IMR-90 (cell line): ENCODE measurements around the gene INPP4A. TPM values are rescaled to one million over a fixed set of nuclear protein-coding genes. Genes with fewer than 3 reads are reported as not detected.

Experiments
- ATAC-seq: fragments of 200-7000 bp; cut with Tn5 transposase; 2 replicates; pipeline ENCODE4 v1.9.1; 2020; ENCODE audit warnings: low read depth, mild to moderate bottlenecking, moderate library complexity
- BruUV-seq: library from RNA; stranded (reverse); fragments of 400-500 nt; replicated peaks from 2 replicates; lab custom pipeline; 2021; lab: Mats Ljungman, UMichigan
- CTCF ChIA-PET: fragments of 300-600 bp; formaldehyde crosslinking; extraction: SDS; loops from one replicate; lab custom pipeline; 2021; ENCODE audit warnings: antibody characterized with exemption; lab: Yijun Ruan, JAX
- POLR2A ChIA-PET: fragments of 300-600 bp; sonication (Branson Sonifier 250); formaldehyde crosslinking; loops from one replicate; lab custom pipeline; 2022; ENCODE audit warnings: antibody characterized with exemption; ENCODE audit not compliant: unreplicated experiment; lab: Charles Lee
- DNase-seq: peaks from one replicate; pipeline ENCODE4 v3.0.0; 2013
- H2AFZ ChIP-seq: replicated peaks from 2 replicates; pipeline ENCODE3; 2013; ENCODE audit warnings: low read length, mild to moderate bottlenecking; ENCODE audit not compliant: poor library complexity
- H2AK5ac ChIP-seq: 2 replicates; pipeline ENCODE4 v1.6.1; 2013; ENCODE audit warnings: low read depth, low read length, inconsistent platforms
- H2AK9ac ChIP-seq: replicated peaks from 2 replicates; pipeline ENCODE3; 2013; ENCODE audit warnings: mild to moderate bottlenecking, low read depth, low read length, moderate library complexity; ENCODE audit not compliant: poor library complexity
- H2BK120ac ChIP-seq: 2 replicates; pipeline ENCODE4 v1.6.1; 2013; ENCODE audit warnings: low read depth, low read length, inconsistent platforms
- H2BK15ac ChIP-seq: 3 replicates; pipeline ENCODE4 v1.6.1; 2013; ENCODE audit warnings: low read depth, low read length, inconsistent platforms
- H2BK20ac ChIP-seq: 2 replicates; pipeline ENCODE4 v1.6.1; 2013; ENCODE audit warnings: low read depth, mild to moderate bottlenecking, inconsistent platforms, low read length, moderate library complexity
- H2BK5ac ChIP-seq: 2 replicates; pipeline ENCODE4 v1.6.1; 2013; ENCODE audit warnings: mild to moderate bottlenecking, low read depth, low read length, inconsistent platforms; ENCODE audit not compliant: poor library complexity, severe bottlenecking
- H3K14ac ChIP-seq: replicated peaks from 2 replicates; pipeline ENCODE4 v1.6.1; 2013; ENCODE audit warnings: low read depth, low read length, inconsistent platforms
- H3K18ac ChIP-seq: 2 replicates; pipeline ENCODE4 v1.6.1; 2013; ENCODE audit warnings: low read depth, low read length, control low read depth
- H3K23ac ChIP-seq: 2 replicates; pipeline ENCODE4 v1.6.1; 2013; ENCODE audit warnings: low read depth, low read length, inconsistent platforms
- H3K27ac ChIP-seq: 2 replicates; pipeline ENCODE4 v1.5.1; 2013; ENCODE audit warnings: mild to moderate bottlenecking, control low read depth, low read length; ENCODE audit not compliant: insufficient read depth
- H3K27me3 ChIP-seq: 2 replicates; pipeline ENCODE4 v1.6.1; 2013; ENCODE audit warnings: low read length; ENCODE audit not compliant: control insufficient read depth, insufficient read depth
- H3K36me3 ChIP-seq: 2 replicates; pipeline ENCODE4 v1.6.1; 2013; ENCODE audit warnings: low read length, mixed read lengths; ENCODE audit not compliant: control insufficient read depth, insufficient read depth
- H3K4ac ChIP-seq: 2 replicates; pipeline ENCODE4 v1.6.1; 2013; ENCODE audit warnings: low read depth, low read length, inconsistent platforms
- H3K4me1 ChIP-seq: 2 replicates; pipeline ENCODE4 v1.6.1; 2013; ENCODE audit warnings: low read length, mixed read lengths; ENCODE audit not compliant: control insufficient read depth, insufficient read depth
- H3K4me2 ChIP-seq: 2 replicates; pipeline ENCODE4 v1.6.1; 2013; ENCODE audit warnings: low read depth, mild to moderate bottlenecking, control low read depth, low read length, moderate library complexity
- H3K4me3 ChIP-seq: 2 replicates; pipeline ENCODE4 v1.5.1; 2013; ENCODE audit warnings: low read depth, mild to moderate bottlenecking, control low read depth, low read length, moderate library complexity; ENCODE audit not compliant: insufficient read depth
- H3K56ac ChIP-seq: 2 replicates; pipeline ENCODE4 v1.6.1; 2013; ENCODE audit warnings: low read length, inconsistent platforms; ENCODE audit not compliant: insufficient read depth; ENCODE audit errors: extremely low read depth
- H3K79me1 ChIP-seq, 2 experiments: 2 replicates each; pipeline ENCODE4 v1.6.1; 2013; ENCODE audit warnings: low read length in 2 of 2, inconsistent platforms in 1 of 2, low read depth in 1 of 2
- H3K9ac ChIP-seq: 2 replicates; pipeline ENCODE4 v1.6.1; 2013; ENCODE audit warnings: low read depth, low read length, control low read depth
- H3K9me1 ChIP-seq: 2 replicates; pipeline ENCODE4 v1.6.1; 2013; ENCODE audit warnings: low read length, inconsistent platforms; ENCODE audit not compliant: insufficient read depth
- H3K9me3 ChIP-seq: 2 replicates; pipeline ENCODE4 v1.6.1; 2013; ENCODE audit warnings: low read length; ENCODE audit not compliant: control insufficient read depth, insufficient read depth
- H4K20me1 ChIP-seq: 2 replicates; pipeline ENCODE4 v1.6.1; 2013; ENCODE audit warnings: low read length, inconsistent platforms; ENCODE audit not compliant: insufficient read depth
- H4K5ac ChIP-seq: 2 replicates; pipeline ENCODE4 v1.6.1; 2013; ENCODE audit warnings: mild to moderate bottlenecking, low read depth, low read length, control low read depth
- H4K8ac ChIP-seq, 2 experiments: 2 replicates each; pipeline ENCODE4 v1.6.1; 2013; ENCODE audit warnings: low read depth in 2 of 2, low read length in 2 of 2, control low read depth in 1 of 2, inconsistent platforms in 1 of 2
- H4K91ac ChIP-seq: 2 replicates; pipeline ENCODE4 v1.6.1; 2013; ENCODE audit warnings: low read depth, low read length, inconsistent platforms; ENCODE audit not compliant: insufficient read depth
- BHLHE40 ChIP-seq: fragments of 150-350 bp; IDR thresholded peaks from 2 replicates; pipeline ENCODE4 v1.6.1; 2016; ENCODE audit warnings: mild to moderate bottlenecking, low read depth, low read length
- CEBPB ChIP-seq: IDR thresholded peaks from 2 replicates; pipeline ENCODE4 v1.6.1; 2012; ENCODE audit warnings: low read depth, low read length, improper control_type of control experiment
- CHD1 ChIP-seq: IDR thresholded peaks from 2 replicates; pipeline ENCODE4 v1.6.1; 2012; ENCODE audit warnings: low read depth, low read length, improper control_type of control experiment
- CTCF ChIP-seq: conservative IDR thresholded peaks from 2 replicates; pipeline ENCODE4 v1.5.1; 2012; ENCODE audit warnings: mild to moderate bottlenecking, low read depth, low read length, improper control_type of control experiment
- ELK1 ChIP-seq: fragments of 150-350 bp; IDR thresholded peaks from 2 replicates; pipeline ENCODE4 v1.6.1; 2016; ENCODE audit warnings: low read depth, mild to moderate bottlenecking, low read length, moderate library complexity, borderline replicate concordance
- FOS ChIP-seq: fragments of 150-350 bp; IDR thresholded peaks from 2 replicates; pipeline ENCODE4 v1.6.1; 2016; ENCODE audit warnings: low read depth, low read length
- MAFK ChIP-seq: IDR thresholded peaks from 2 replicates; pipeline ENCODE4 v1.6.1; 2012; ENCODE audit warnings: low read depth, low read length, improper control_type of control experiment
- MAZ ChIP-seq: IDR thresholded peaks from 2 replicates; pipeline ENCODE4 v1.6.1; 2012; ENCODE audit warnings: low read depth, mild to moderate bottlenecking, low read length, improper control_type of control experiment, moderate library complexity, borderline replicate concordance
- MXI1 ChIP-seq: IDR thresholded peaks from 2 replicates; pipeline ENCODE4 v1.6.1; 2012; ENCODE audit warnings: low read depth, mild to moderate bottlenecking, low read length, moderate library complexity, borderline replicate concordance
- NFE2L2 ChIP-seq: fragments of 150-350 bp; IDR thresholded peaks from 2 replicates; pipeline ENCODE4 v1.6.1; 2016; ENCODE audit warnings: low read depth, mild to moderate bottlenecking, low read length
- POLR2A ChIP-seq: IDR thresholded peaks from 2 replicates; pipeline ENCODE4 v1.6.1; 2012; ENCODE audit warnings: mild to moderate bottlenecking, low read depth, low read length
- RAD21 ChIP-seq: IDR thresholded peaks from 2 replicates; pipeline ENCODE4 v1.6.1; 2012; ENCODE audit warnings: low read length, improper control_type of control experiment
- RCOR1 ChIP-seq: IDR thresholded peaks from 2 replicates; pipeline ENCODE4 v1.6.1; 2012; ENCODE audit warnings: mild to moderate bottlenecking, low read length, improper control_type of control experiment; ENCODE audit not compliant: insufficient replicate concordance
- RFX5 ChIP-seq: IDR thresholded peaks from 2 replicates; pipeline ENCODE4 v1.8.0; 2012; ENCODE audit warnings: low read depth, mild to moderate bottlenecking, low read length, moderate library complexity
- SMC3 ChIP-seq: fragments of 150-350 bp; IDR thresholded peaks from 2 replicates; pipeline ENCODE4 v1.6.1; 2016; ENCODE audit warnings: low read depth, mild to moderate bottlenecking, antibody characterized with exemption, low read length, moderate library complexity
- USF2 ChIP-seq: fragments of 150-350 bp; IDR thresholded peaks from 2 replicates; pipeline ENCODE4 v1.6.1; 2017; ENCODE audit warnings: mild to moderate bottlenecking, antibody characterized with exemption, low read length, low read depth
- WGBS, 2 experiments: methylation state at CpG; one replicate each; pipeline versions ENCODE4 v1.1.5 to v1.1.7; 2013; ENCODE audit warnings: missing lambda C conversion rate in 2 of 2; ENCODE audit not compliant: insufficient read length in 1 of 2; ENCODE audit errors: extremely low coverage in 2 of 2; 5-methylcytosine and 5-hydroxymethylcytosine counted together
- dilution Hi-C: fragments of 300-500 bp; cut with HindIII; formaldehyde crosslinking; loops from one replicate; pipeline ENCODE4 v1.14.3; 2018; ENCODE audit warnings: low sequenced_read_pairs; ENCODE audit not compliant: unreplicated experiment
- in situ Hi-C: fragments of 300-500 bp; cut with MboI; formaldehyde crosslinking; loops from 3 replicates; pipeline ENCODE4 v1.14.3; 2019; ENCODE audit warnings: low sequenced_read_pairs, inconsistent platforms, mixed read lengths
- intact Hi-C: fragments of 100-400 bp; cut with micrococcal nuclease; formaldehyde crosslinking; loops from 2 replicates; pipeline ENCODE4 v1.10.0; 2022
- polyA plus RNA-seq, 3 experiments: library from polyadenylated mRNA; depleted of rRNA; stranded (reverse); fragments of >200 nt; gene quantifications; 2 replicates each; pipeline ENCODE4 v1.2.3, GENCODE V29; 2012; ENCODE audit warnings: low replicate concordance in 1 of 3
- total RNA-seq: library from RNA; depleted of rRNA; stranded (reverse); fragments of >200 nt; gene quantifications from 2 replicates; pipeline ENCODE4 v1.2.3, GENCODE V29; 2012

Gene INPP4A
- total and polyA plus RNA-seq, 2 of the 4 experiments (the other 2 are of a cell fraction), result 14.5 to 27.1 TPM

- ATAC-seq, result no peak
- Histone ChIP-seq H2BK15ac (no peak overlapping the region), H3K4me2 (no peak overlapping the region), H4K8ac (no peak overlapping the region), H3K14ac (no peak overlapping the region), H2BK120ac (no peak overlapping the region), H3K4ac (no peak overlapping the region), H3K79me1 (no peaks in the 10 kb centered on the region; a peak in 1 of 4 replicates), H3K27me3 (no peaks in the 10 kb centered on the region), H2BK5ac (no peak overlapping the region), H4K20me1 (no peaks in the 10 kb centered on the region), H2AK9ac (no peak overlapping the region), H3K27ac (no peak overlapping the region), H2AFZ (no peak overlapping the region), H3K9me3 (no peaks in the 10 kb centered on the region), H4K5ac (no peak overlapping the region), H3K18ac (no peak overlapping the region), H3K36me3 (peaks cover 3% of the 10 kb centered on the region), H2AK5ac (no peak overlapping the region), H3K9me1 (peaks cover 4% of the 10 kb centered on the region; the same call in 1 of the 2 replicates), H3K56ac (no peak overlapping the region), H3K4me1 (no peaks in the 10 kb centered on the region), H3K9ac (no peak overlapping the region), H3K4me3 (no peak overlapping the region), H3K23ac (no peak overlapping the region), H2BK20ac (no peak overlapping the region), H4K91ac (no peak overlapping the region)
- WGBS, 2 experiments, result no CpG with 5 or more reads among the region's 6 CpGs
- BruUV-seq, result no TSS peak
- dilution Hi-C loops, result no loop called here
- CTCF ChIA-PET, result interaction anchor here (1.5 kb wide), 1 partner anchor 9 kb away, joined by 6 read pairs; no protein-coding TSS in a partner anchor
- POLR2A ChIA-PET, result no interaction called here
- no peak for TF ChIP-seq MXI1
- no peak for TF ChIP-seq BHLHE40
- TF ChIP-seq CHD1, result no peak
- TF ChIP-seq ELK1, result no peak
- no peak for TF ChIP-seq CEBPB
- no peak for TF ChIP-seq CTCF
- TF ChIP-seq RCOR1, result no peak
- TF ChIP-seq RFX5, result no peak
- TF ChIP-seq MAZ, result no peak
- no peak for TF ChIP-seq FOS
- no peak for TF ChIP-seq MAFK
- no peak for TF ChIP-seq NFE2L2
- no peak for TF ChIP-seq USF2
- no peak for TF ChIP-seq SMC3
- no peak for TF ChIP-seq RAD21
- no peak for TF ChIP-seq POLR2A
- no peak for DNase-seq
- intact Hi-C loops, result no loop called here
- in situ Hi-C loops, result no loop called here
Measured at GRCh38 chr2:98532756-98533155, 88.1 kb downstream of the INPP4A start.
